ENCODE results near the gene PRICKLE2. TPM values are rescaled to one million over a fixed set of nuclear protein-coding genes. Genes with fewer than 3 reads are reported as not detected.

Gene PRICKLE2
- total RNA-seq, 2 experiments from 2014 or later, result not detected

DNA sequence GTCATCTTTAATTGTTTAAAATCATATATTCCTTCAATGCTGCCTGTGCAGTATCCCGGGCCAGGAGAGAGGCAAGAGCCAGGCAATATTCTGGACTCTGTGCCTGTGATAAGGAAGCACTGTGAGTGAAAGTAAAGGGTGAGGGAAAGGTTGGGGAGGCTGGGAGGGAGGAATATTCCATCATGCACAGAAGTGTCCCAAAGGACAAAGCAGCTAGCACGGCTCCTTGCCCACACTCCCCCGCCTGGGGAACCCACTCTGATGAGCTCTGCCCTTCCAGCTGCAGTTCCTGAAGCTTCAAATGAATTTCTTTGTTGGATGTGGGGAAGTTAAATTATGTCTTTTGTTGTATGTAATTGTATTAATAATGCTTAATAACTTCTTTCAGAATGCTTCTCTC, 1.5 kb upstream of the PRICKLE2 start:
- CTCF ChIA-PET, result no interaction called here
- no peak overlapping the region for H3K27ac Mint-ChIP-seq
- intact Hi-C loops (cut with DNase I, micrococcal nuclease), result no loop called here
- H3K27me3 Mint-ChIP-seq, result peaks cover 21% of the 10 kb centered on the region
- POLR2A ChIA-PET, result no interaction called here
- no peak for ATAC-seq
- no peaks in the 10 kb centered on the region for H3K4me1 Mint-ChIP-seq
- no peaks in the 10 kb centered on the region for H3K9me3 Mint-ChIP-seq (ENCODE audit: low read depth)
- DNase-seq, result no peak
- no peak overlapping the region for H3K4me3 Mint-ChIP-seq
- H3K36me3 Mint-ChIP-seq (ENCODE audit: low read depth), result no peaks in the 10 kb centered on the region

DNA sequence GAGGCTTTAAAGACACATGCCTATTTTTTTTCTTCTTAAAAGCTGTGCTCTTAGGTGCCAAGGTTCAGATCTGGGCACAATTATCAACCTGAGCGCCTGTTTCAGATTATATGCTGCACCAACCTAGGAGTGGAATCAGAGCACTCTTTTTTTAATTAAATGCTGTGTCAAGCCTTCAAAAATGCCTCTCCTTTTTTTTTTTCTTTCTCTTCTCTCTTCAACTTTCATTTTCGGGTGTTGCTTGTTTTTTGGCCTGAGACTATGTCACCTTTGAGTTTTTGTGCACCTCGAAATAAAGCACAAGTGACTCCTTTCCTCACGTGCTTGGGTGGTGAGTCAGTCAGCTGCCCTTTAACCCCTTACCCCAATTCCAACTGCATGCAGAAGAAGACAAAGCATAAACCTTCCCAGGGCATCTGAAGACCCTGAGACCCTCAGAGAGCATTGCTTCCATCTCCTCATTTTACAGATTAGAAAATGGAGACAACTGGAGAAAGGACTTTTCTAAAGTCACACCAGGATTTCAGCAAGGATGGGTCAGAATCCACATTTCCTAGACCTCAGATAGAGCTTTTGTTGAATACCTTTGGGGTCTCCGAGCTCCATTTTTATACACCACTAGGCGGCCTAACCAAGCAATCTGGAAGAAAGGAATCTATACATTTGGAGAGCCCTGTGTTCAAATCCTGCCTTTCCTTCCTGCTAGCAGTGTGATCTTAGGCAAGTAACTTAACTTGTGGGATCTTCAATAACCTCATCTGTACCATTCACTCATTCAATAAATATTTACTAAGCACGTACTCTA, 631 bp upstream of the PRICKLE2 start:
- DNase-seq (no peak), ATAC-seq (no peak)
- CTCF ChIA-PET, result no interaction called here
- POLR2A ChIA-PET, result no interaction called here
- H3K27ac Mint-ChIP-seq, result no peak overlapping the region
- intact Hi-C loops (cut with DNase I, micrococcal nuclease), result no loop called here
- no peaks in the 10 kb centered on the region for H3K36me3 Mint-ChIP-seq (ENCODE audit: low read depth)
- H3K9me3 Mint-ChIP-seq (ENCODE audit: low read depth), result no peaks in the 10 kb centered on the region
- peaks cover 25% of the 10 kb centered on the region for H3K27me3 Mint-ChIP-seq
- no peaks in the 10 kb centered on the region for H3K4me1 Mint-ChIP-seq
- no peak overlapping the region for H3K4me3 Mint-ChIP-seq

DNA sequence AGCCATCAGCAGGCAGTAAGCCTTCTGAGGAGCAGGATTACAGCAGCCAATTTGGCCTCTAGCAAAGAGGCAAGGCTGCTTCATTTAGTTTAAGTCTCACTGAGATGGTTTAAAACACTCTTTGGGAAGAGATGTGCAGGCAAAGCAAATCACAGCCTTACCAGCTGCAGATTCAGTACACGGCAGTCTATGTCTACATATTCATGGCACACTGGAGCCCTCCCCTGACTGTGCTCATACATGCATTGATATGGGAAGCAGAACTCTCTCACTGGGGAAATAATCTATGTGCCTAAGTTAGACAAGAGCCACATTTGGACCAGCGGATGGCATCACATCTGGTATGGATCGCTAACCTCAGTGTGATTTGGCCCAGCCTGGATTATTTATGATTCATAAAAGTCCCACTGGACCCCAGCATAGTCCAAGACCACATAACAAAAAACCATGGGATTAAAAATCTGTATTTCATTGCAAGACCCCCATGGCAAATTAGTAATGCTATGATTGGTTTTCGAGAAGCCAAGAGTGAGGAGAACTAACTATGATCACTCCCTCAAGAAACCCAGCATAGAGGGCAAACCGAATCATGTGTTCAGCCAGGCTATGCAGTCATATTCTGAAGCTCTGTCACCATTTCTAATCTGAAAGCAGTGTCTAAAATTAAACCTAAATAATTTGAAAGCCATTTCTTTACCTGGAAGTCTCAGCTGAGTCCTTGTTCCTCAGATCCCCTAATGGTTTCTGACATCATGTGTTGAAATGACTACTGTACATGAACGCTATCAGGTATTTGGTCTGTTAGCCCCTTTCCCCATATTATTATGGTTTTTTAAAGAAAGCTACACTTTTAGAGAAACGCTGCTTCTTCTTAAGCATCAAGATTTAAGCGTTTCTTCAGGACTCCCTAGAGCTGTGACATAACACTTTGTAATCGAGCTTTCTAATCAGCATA, 1.2 kb downstream of the PRICKLE2 start:
- Mint-ChIP-seq H3K4me3 (no peak overlapping the region), H3K27me3 (peaks cover 25% of the 10 kb centered on the region), H3K4me1 (no peaks in the 10 kb centered on the region), H3K9me3 (ENCODE audit: low read depth) (no peaks in the 10 kb centered on the region), H3K27ac (no peak overlapping the region), H3K36me3 (ENCODE audit: low read depth) (no peaks in the 10 kb centered on the region)
- DNase-seq, result no peak
- ATAC-seq, result no peak
- POLR2A ChIA-PET, result no interaction called here
- CTCF ChIA-PET, result no interaction called here
- intact Hi-C loops (cut with DNase I, micrococcal nuclease), result no loop called here

- no peak for ATAC-seq
- ChIA-PET CTCF (no interaction called here), POLR2A (no interaction called here)
These were observed 2.7 kb downstream of the PRICKLE2 start for GRCh38 chr3:64222501-64223111.

DNA sequence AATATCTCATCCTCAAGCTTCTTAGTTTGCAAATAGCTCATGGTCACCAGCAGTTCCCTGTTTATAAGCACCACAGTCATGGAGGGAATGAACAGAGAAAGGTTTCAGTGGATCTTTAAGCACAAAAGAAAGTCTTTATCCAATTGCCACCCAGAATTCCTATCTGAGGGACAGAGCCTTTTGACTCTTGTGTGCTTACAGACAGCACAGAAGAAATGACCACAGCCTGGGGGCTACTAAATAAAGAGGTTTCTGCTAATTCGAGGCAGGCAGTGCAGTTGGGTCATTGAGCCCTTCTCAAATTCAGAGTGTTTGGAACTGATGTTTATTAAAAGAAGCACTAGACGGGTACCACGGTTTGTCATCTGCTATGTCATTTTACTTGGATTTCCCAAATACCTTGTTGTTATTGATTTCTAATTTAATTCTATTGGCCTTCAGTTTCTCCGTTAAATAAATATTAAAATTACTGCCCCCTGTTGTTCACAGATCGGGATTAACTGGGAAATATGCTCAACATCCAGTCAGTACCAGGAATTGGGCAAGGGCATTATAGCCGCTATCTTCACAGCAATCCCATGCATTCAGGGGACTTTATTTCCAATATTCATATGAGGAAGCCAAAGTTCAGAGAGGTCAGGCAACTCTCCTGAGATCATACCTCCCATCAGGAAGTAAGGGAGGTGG, 3.6 kb downstream of the PRICKLE2 start:
- ATAC-seq (no peak), DNase-seq (no peak)
- CTCF ChIA-PET, result no interaction called here
- Mint-ChIP-seq H3K9me3 (ENCODE audit: low read depth) (no peaks in the 10 kb centered on the region), H3K36me3 (ENCODE audit: low read depth) (no peaks in the 10 kb centered on the region), H3K4me1 (no peaks in the 10 kb centered on the region), H3K27me3 (peaks cover 20% of the 10 kb centered on the region), H3K4me3 (no peak overlapping the region), H3K27ac (no peak overlapping the region)
- POLR2A ChIA-PET, result no interaction called here
- intact Hi-C loops (cut with DNase I, micrococcal nuclease), result no loop called here

More at GRCh38 chr3:64222501-64223111, 2.7 kb downstream of the PRICKLE2 start:
- intact Hi-C loops (cut with DNase I, micrococcal nuclease), result no loop called here
- H3K27me3 Mint-ChIP-seq, result peaks cover 25% of the 10 kb centered on the region
- H3K9me3 Mint-ChIP-seq (ENCODE audit: low read depth), result no peaks in the 10 kb centered on the region
- no peak overlapping the region for H3K27ac Mint-ChIP-seq
- DNase-seq, result no peak
- no peaks in the 10 kb centered on the region for H3K36me3 Mint-ChIP-seq (ENCODE audit: low read depth)
- no peak overlapping the region for H3K4me3 Mint-ChIP-seq
- no peaks in the 10 kb centered on the region for H3K4me1 Mint-ChIP-seq

DNA sequence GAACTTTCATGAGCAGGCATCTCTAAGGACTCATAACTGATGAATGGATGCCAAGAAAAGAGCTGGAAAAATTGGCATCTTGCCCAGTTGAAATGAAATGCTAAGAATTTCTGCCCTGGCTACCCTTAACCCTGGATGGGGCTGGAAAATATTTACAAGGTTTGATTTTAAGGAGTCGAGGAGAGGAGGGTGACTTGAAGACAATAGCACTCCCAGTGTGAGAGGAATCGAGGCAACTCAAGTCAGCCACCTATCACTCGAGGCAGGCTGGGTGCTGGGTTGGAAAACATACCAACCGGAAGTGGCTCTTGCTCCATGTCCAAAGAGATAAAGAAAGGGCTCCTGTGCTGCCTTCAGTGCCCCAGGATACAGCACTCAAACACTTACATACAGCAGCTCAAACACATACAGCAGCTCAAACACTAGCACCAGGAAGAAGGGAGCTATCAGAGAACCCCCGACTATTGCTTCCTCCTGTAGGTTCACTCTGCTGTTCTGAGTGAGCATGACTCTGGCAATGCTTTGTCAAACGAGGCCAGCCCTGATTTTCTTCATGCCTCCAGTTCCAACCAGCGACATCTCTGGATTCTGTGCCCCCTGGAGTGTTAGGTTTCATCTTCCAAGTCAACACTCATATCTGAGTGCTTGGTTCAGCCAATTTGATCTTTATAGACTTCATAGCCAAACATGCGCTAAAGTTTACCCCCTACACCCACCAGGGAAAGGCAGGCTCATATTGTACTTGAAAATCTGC, 4.9 kb downstream of the PRICKLE2 start:
- ChIA-PET POLR2A (no interaction called here), CTCF (no interaction called here)
- no peaks in the 10 kb centered on the region for H3K36me3 Mint-ChIP-seq (ENCODE audit: low read depth)
- no peak overlapping the region for H3K27ac Mint-ChIP-seq
- H3K9me3 Mint-ChIP-seq (ENCODE audit: low read depth), result no peaks in the 10 kb centered on the region
- peaks cover 20% of the 10 kb centered on the region for H3K27me3 Mint-ChIP-seq
- H3K4me3 Mint-ChIP-seq, result no peak overlapping the region
- ATAC-seq (no peak), DNase-seq (no peak)
- intact Hi-C loops (cut with DNase I, micrococcal nuclease), result no loop called here
- no peaks in the 10 kb centered on the region for H3K4me1 Mint-ChIP-seq

GRCh38 chr3:64218746-64219145, 6.5 kb downstream of the PRICKLE2 start:
- CTCF ChIA-PET, result no interaction called here
- Mint-ChIP-seq H3K36me3 (ENCODE audit: low read depth) (no peaks in the 10 kb centered on the region), H3K9me3 (ENCODE audit: low read depth) (no peaks in the 10 kb centered on the region), H3K27ac (no peak overlapping the region), H3K27me3 (peaks cover 15% of the 10 kb centered on the region), H3K4me1 (no peaks in the 10 kb centered on the region), H3K4me3 (no peak overlapping the region)
- intact Hi-C loops (cut with DNase I, micrococcal nuclease), result no loop called here
- no peak for ATAC-seq
- POLR2A ChIA-PET, result no interaction called here
- DNase-seq, result no peak

DNA sequence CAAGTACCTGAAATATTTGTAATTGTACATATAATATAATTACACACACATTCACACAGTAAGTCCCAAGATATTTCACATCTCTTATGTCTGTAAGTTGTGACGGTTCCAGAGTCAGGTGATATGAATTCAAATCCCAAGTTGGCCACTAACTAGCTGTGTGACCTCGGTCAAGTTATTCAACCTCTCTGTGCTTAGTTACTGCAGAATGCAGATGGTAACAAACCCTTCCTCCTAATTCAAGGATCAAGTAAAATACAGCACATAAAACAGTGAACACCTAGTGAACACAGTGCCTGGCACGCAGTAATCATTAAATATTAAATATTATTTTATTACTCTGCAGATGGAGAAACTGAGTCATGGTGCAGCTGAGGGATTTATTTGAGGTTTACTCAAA, 6.9 kb downstream of the PRICKLE2 start:
- ATAC-seq (no peak), DNase-seq (no peak)
- H3K4me3 Mint-ChIP-seq, result no peak overlapping the region
- intact Hi-C loops (cut with DNase I, micrococcal nuclease), result no loop called here
- H3K27me3 Mint-ChIP-seq, result peaks cover 14% of the 10 kb centered on the region
- H3K36me3 Mint-ChIP-seq (ENCODE audit: low read depth), result no peaks in the 10 kb centered on the region
- no peak overlapping the region for H3K27ac Mint-ChIP-seq
- POLR2A ChIA-PET, result no interaction called here
- H3K4me1 Mint-ChIP-seq, result no peaks in the 10 kb centered on the region
- CTCF ChIA-PET, result no interaction called here
- H3K9me3 Mint-ChIP-seq (ENCODE audit: low read depth), result no peaks in the 10 kb centered on the region

DNA sequence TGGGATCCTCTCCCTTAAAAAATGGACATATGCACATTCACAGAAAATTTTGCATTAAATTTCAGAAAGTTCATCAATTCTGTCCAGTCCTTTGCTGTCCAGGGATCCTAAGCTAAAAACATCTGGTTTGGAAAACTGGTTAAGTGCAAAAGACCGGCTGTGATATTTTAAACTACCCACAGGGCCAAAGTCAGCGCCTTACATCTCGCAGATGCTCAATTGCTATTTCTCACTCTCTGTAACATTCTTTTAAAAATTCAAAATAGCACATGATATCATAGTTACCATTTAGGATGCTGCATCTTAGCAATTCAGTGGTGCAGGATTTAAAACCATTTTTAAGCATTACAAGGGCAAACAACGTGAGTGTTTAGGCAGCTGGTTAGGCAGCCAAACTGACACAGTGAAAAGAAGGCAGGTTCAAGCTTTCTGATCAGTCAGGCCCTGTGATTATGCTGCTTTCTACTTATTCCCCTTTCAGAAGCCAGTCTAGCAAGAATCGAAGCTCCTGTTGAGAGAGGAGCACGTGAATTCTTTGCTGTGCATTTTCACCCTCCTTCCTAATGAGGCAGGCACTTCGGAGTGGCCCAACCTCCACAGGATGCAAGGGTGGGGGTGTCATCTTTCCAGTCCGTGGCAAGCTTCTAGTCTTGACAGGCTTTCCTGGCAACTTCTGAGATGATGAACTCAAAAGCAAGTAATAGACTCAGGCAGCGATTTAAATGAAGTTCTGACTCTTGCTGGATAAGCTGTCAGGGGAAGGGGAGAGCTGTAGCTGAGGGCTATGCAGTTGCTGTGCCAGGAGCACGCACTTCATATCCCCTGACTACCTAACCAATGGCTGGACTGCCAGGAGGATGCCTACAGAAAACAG, 8.8 kb downstream of the PRICKLE2 start:
- intact Hi-C loops (cut with DNase I, micrococcal nuclease), result no loop called here
- Mint-ChIP-seq H3K27ac (no peak overlapping the region), H3K9me3 (ENCODE audit: low read depth) (no peaks in the 10 kb centered on the region), H3K27me3 (peaks cover 7% of the 10 kb centered on the region), H3K4me3 (no peak overlapping the region), H3K4me1 (no peaks in the 10 kb centered on the region), H3K36me3 (ENCODE audit: low read depth) (no peaks in the 10 kb centered on the region)
- DNase-seq (no peak), ATAC-seq (no peak)
- POLR2A ChIA-PET, result no interaction called here
- CTCF ChIA-PET, result no interaction called here

GRCh38 chr3:64215559-64215958, 9.7 kb downstream of the PRICKLE2 start:
- CTCF ChIA-PET, result no interaction called here
- Mint-ChIP-seq H3K4me1 (no peaks in the 10 kb centered on the region), H3K27ac (no peak overlapping the region), H3K4me3 (no peak overlapping the region), H3K27me3 (peaks cover 3% of the 10 kb centered on the region), H3K9me3 (ENCODE audit: low read depth) (no peaks in the 10 kb centered on the region), H3K36me3 (ENCODE audit: low read depth) (no peaks in the 10 kb centered on the region)
- ATAC-seq (no peak), DNase-seq (no peak)
- intact Hi-C loops (cut with DNase I, micrococcal nuclease), result no loop called here
- POLR2A ChIA-PET, result no interaction called here
